Measurements from ENCODE around the gene SPRED1. TPM values are rescaled to one million over a fixed set of nuclear protein-coding genes. Genes with fewer than 3 reads are reported as not detected.

The SPRED1 gene
- total RNA-seq, 1 experiment from 2014 or later: 29.6 TPM

- H3K9me3 ChIP-seq (ENCODE audit: control insufficient read depth, insufficient read depth, low read depth, low read length): no peaks in the 10 kb centered on the region
- in situ Hi-C loops (cut with HindIII; ENCODE audit: low pct_unique_long_range_greater_than_20kb, low sequenced_read_pairs): no loop called here
- H3K4me3 ChIP-seq (ENCODE audit: low read depth in 2 of 2, low read length in 2 of 2): no peak overlapping the region
- DNase-seq (ENCODE audit: low read depth, low spot score): peak; percentile 63
- H3K36me3 ChIP-seq (ENCODE audit: control insufficient read depth, insufficient read depth, low read length): no peaks in the 10 kb centered on the region
- intact Hi-C loops (cut with micrococcal nuclease; ENCODE audit: unreplicated experiment): no loop called here
- peaks cover 2% of the 10 kb centered on the region; the same call in 1 of the 2 replicates for H3K27me3 ChIP-seq (ENCODE audit: control insufficient read depth, insufficient read depth, low read length)
- CTCF ChIA-PET: interaction anchor here (0.5 kb wide), 1 partner anchor 285 kb away, joined by 5 read pairs; no protein-coding TSS in a partner anchor
- TF ChIP-seq SIN3A (IDR thresholded peaks at IDR 0.05; ENCODE audit: borderline replicate concordance, insufficient read depth, low read depth, low read length) (no peak), TCF7L2 (IDR thresholded peaks at IDR 0.05; ENCODE audit: low read depth, low read length) (no peak)
- peak; percentile 66; the same call in 1 of the 2 replicates for ATAC-seq
- BruUV-seq (replicated peaks): no TSS peak
- POLR2A ChIA-PET: no interaction called here
- H3K27ac ChIP-seq (ENCODE audit: low read length): no peak overlapping the region
- no peaks in the 10 kb centered on the region for H3K4me1 ChIP-seq (ENCODE audit: control insufficient read depth, insufficient read depth, low read length)
Measured at GRCh38 chr15:38398134-38398533, 145.5 kb downstream of the SPRED1 start.

- no TSS peak for BruUV-seq (replicated peaks)
- in situ Hi-C loops (cut with HindIII; ENCODE audit: low pct_unique_long_range_greater_than_20kb, low sequenced_read_pairs) (no loop called here), intact Hi-C loops (cut with micrococcal nuclease; ENCODE audit: unreplicated experiment) (no loop called here)
- no peaks in the 10 kb centered on the region for H3K9me3 ChIP-seq (ENCODE audit: control insufficient read depth, insufficient read depth, low read depth, low read length)
- POLR2A ChIA-PET: no interaction called here
- no peak for TF ChIP-seq SIN3A (IDR thresholded peaks at IDR 0.05; ENCODE audit: borderline replicate concordance, insufficient read depth, low read depth, low read length)
- TF ChIP-seq, protein P1, sequence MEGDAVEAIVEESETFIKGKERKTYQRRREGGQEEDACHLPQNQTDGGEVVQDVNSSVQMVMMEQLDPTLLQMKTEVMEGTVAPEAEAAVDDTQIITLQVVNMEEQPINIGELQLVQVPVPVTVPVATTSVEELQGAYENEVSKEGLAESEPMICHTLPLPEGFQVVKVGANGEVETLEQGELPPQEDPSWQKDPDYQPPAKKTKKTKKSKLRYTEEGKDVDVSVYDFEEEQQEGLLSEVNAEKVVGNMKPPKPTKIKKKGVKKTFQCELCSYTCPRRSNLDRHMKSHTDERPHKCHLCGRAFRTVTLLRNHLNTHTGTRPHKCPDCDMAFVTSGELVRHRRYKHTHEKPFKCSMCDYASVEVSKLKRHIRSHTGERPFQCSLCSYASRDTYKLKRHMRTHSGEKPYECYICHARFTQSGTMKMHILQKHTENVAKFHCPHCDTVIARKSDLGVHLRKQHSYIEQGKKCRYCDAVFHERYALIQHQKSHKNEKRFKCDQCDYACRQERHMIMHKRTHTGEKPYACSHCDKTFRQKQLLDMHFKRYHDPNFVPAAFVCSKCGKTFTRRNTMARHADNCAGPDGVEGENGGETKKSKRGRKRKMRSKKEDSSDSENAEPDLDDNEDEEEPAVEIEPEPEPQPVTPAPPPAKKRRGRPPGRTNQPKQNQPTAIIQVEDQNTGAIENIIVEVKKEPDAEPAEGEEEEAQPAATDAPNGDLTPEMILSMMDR (IDR thresholded peaks at IDR 0.05): no peak
- no peak for TF ChIP-seq REST (IDR thresholded peaks at IDR 0.05; ENCODE audit: insufficient read depth in 1 of 2, low read depth in 2 of 2, low read length in 1 of 2)
- no peak for TF ChIP-seq POLR2AphosphoS5 (IDR thresholded peaks at IDR 0.05; ENCODE audit: low read depth, low read length)
- H3K4me3 ChIP-seq (ENCODE audit: low read depth in 2 of 2, low read length in 2 of 2): no peak overlapping the region
- H3K27me3 ChIP-seq (ENCODE audit: control insufficient read depth, insufficient read depth, low read length): peaks cover 2% of the 10 kb centered on the region; the same call in 1 of the 2 replicates
- H3K36me3 ChIP-seq (ENCODE audit: control insufficient read depth, insufficient read depth, low read length): no peaks in the 10 kb centered on the region
- no peak for ATAC-seq
- H3K27ac ChIP-seq (ENCODE audit: low read length): no peak overlapping the region
- no peak for DNase-seq (ENCODE audit: low read depth, low spot score)
- CTCF ChIA-PET: no interaction called here
- no peaks in the 10 kb centered on the region for H3K4me1 ChIP-seq (ENCODE audit: control insufficient read depth, insufficient read depth, low read length)
Measured at GRCh38 chr15:38401106-38401505, 148.5 kb downstream of the SPRED1 start.

DNA sequence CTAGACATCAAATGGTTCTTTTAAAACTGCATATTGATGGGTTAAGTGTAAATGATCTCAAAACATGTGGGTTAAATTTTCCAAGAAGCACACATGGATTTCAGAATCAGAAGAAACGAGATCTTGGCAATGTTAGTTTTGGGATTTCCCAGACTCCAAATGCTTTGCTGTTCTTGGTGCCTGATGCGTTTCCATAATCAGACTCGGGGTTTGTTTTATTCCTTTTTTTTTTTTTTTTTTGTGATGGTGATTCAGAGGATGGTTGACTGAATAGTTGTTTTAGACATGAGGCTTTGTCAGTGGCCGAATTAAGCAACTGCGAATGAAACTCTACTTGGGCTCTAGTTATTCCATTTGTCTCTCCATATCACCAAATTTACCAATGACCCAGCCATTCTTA is 149.1 kb downstream of the SPRED1 start:
- in situ Hi-C loops (cut with HindIII; ENCODE audit: low pct_unique_long_range_greater_than_20kb, low sequenced_read_pairs): no loop called here
- intact Hi-C loops (cut with micrococcal nuclease; ENCODE audit: unreplicated experiment): no loop called here
- BruUV-seq (replicated peaks): no TSS peak
- Histone ChIP-seq H3K4me3 (ENCODE audit: low read depth in 2 of 2, low read length in 2 of 2) (no peak overlapping the region), H3K9me3 (ENCODE audit: control insufficient read depth, insufficient read depth, low read depth, low read length) (no peaks in the 10 kb centered on the region), H3K36me3 (ENCODE audit: control insufficient read depth, insufficient read depth, low read length) (no peaks in the 10 kb centered on the region), H3K4me1 (ENCODE audit: control insufficient read depth, insufficient read depth, low read length) (no peaks in the 10 kb centered on the region), H3K27ac (ENCODE audit: low read length) (no peak overlapping the region), H3K27me3 (ENCODE audit: control insufficient read depth, insufficient read depth, low read length) (peaks cover 3% of the 10 kb centered on the region; the same call in 1 of the 2 replicates)
- TF ChIP-seq POLR2AphosphoS5 (IDR thresholded peaks at IDR 0.05; ENCODE audit: low read depth, low read length) (no peak), SIN3A (IDR thresholded peaks at IDR 0.05; ENCODE audit: borderline replicate concordance, insufficient read depth, low read depth, low read length) (no peak), TCF7L2 (IDR thresholded peaks at IDR 0.05; ENCODE audit: low read depth, low read length) (no peak), REST (IDR thresholded peaks at IDR 0.05; ENCODE audit: insufficient read depth in 1 of 2, low read depth in 2 of 2, low read length in 1 of 2) (no peak)
- TF ChIP-seq, protein P1 (IDR thresholded peaks at IDR 0.05): no peak
- CTCF ChIA-PET: no interaction called here
- POLR2A ChIA-PET: no interaction called here
- DNase-seq (ENCODE audit: low read depth, low spot score) (no peak), ATAC-seq (no peak)

All from Panc1 (cell line).